Testis (tissue), 3 donors: Measurements from ENCODE around the gene CARD19. TPM values are rescaled to one million over a fixed set of nuclear protein-coding genes. Genes with fewer than 3 reads are reported as not detected.

ENCODE experiments used
- DNase-seq: peaks from one replicate; pipeline ENCODE4 v3.0.0-alpha.2; 2019
- H3K27ac ChIP-seq, 2 donors: fragments of 200-600 bp; sonication (generic); one replicate each; pipeline ENCODE4 v1.5.1; 2019
- H3K27me3 ChIP-seq: fragments of 200-600 bp; sonication (generic); one replicate; pipeline ENCODE4 v1.5.1; 2019
- H3K36me3 ChIP-seq: fragments of 200-600 bp; sonication (generic); one replicate; pipeline ENCODE4 v1.5.1; 2017; ENCODE audit warnings: low read depth; ENCODE audit errors: missing control alignments
- H3K4me1 ChIP-seq: fragments of 200-600 bp; sonication (generic); one replicate; pipeline ENCODE4 v1.5.1; 2019
- H3K4me3 ChIP-seq, 2 donors: fragments of 200-600 bp; sonication (generic); one replicate each; pipeline ENCODE4 v1.5.1; 2017 to 2019
- H3K9me3 ChIP-seq: fragments of 200-600 bp; sonication (generic); one replicate; pipeline ENCODE4 v1.5.1; 2017
- CTCF ChIP-seq, 3 experiments: fragments of 450-650 bp in 2 of 3; fragments of 200-600 bp in 1 of 3; sonication (generic) in 1 of 3; IDR thresholded peaks; one replicate each; pipeline ENCODE4 v1.5.1; 2016 to 2019; ENCODE audit warnings: antibody characterized with exemption in 3 of 3, mild to moderate bottlenecking in 2 of 3, moderate library complexity in 1 of 3
- POLR2A ChIP-seq: fragments of 450-650 bp; IDR thresholded peaks from one replicate; pipeline ENCODE4 v1.6.1; 2017; ENCODE audit warnings: antibody characterized with exemption, mild to moderate bottlenecking, moderate library complexity
- WGBS, 2 donors: methylation state at CpG; one replicate each; pipeline ENCODE4 v1.1.5; 2018; 5-methylcytosine and 5-hydroxymethylcytosine counted together
- intact Hi-C: fragments of 100-400 bp; cut with DNase I; formaldehyde crosslinking; loops from one replicate; pipeline ENCODE4 v1.15.1; 2023; ENCODE audit warnings: low total_unique reads
- polyA plus RNA-seq: library from polyadenylated mRNA; stranded (reverse); fragments of 350-450 nt; fragmentation: Illumina TruSeq; extraction: RNeasy Lipid Tissue Mini Kit (QIAGEN cat#74804); gene quantifications from one replicate; pipeline ENCODE4 v1.2.3, GENCODE V29; 2014; ENCODE audit warnings: low read depth, low replicate concordance; ENCODE audit not compliant: insufficient read depth
- total RNA-seq, 2 donors: library from RNA; depleted of rRNA; stranded (reverse); fragments of >200 nt; gene quantifications; one replicate each; pipeline ENCODE4 v1.2.3, GENCODE V29; 2016

The CARD19 gene
- total and polyA plus RNA-seq, 3 donors from 2014 or later, result 99.4 to 147 (median 138) TPM

- intact Hi-C loops, result no loop called here
- WGBS, 2 donors, result 22 to 31% methylated on average over 6 to 11 of the region's 11 CpGs
- Histone ChIP-seq H3K4me1 (peaks cover 52% of the 10 kb centered on the region), H3K9me3 (no peaks in the 10 kb centered on the region), H3K27ac (peak overlapping the region; percentile 94 to 99), H3K36me3 (no peaks in the 10 kb centered on the region), H3K27me3 (no peaks in the 10 kb centered on the region), H3K4me3 (peak overlapping the region; percentile 61 to 93)
- DNase-seq, result peak; percentile 60
- TF ChIP-seq CTCF (IDR thresholded peaks at IDR 0.05), result no peak
- no peak for TF ChIP-seq POLR2A
Measured at GRCh38 chr9:93094658-93095204, 1.3 kb upstream of the CARD19 start.

GRCh38 chr9:93095205-93096130, 549 bp upstream of the CARD19 start:
- DNase-seq, result peak; percentile 100
- H3K4me1 ChIP-seq, result peaks cover 52% of the 10 kb centered on the region
- no peaks in the 10 kb centered on the region for H3K27me3 ChIP-seq
- H3K36me3 ChIP-seq, result no peaks in the 10 kb centered on the region
- H3K27ac ChIP-seq, result peak overlapping the region; percentile 94 to 99
- WGBS, 2 donors, result 0 to 3% methylated on average over 13 to 79 of the region's 95 CpGs
- H3K9me3 ChIP-seq, result no peaks in the 10 kb centered on the region
- intact Hi-C loops, result no loop called here
- no peak for TF ChIP-seq POLR2A
- TF ChIP-seq CTCF (IDR thresholded peaks at IDR 0.05), result no peak
- H3K4me3 ChIP-seq, result peak overlapping the region; percentile 93 to 96

GRCh38 chr9:93096811-93097382, 880 bp downstream of the CARD19 start:
- H3K4me3 ChIP-seq, result peak overlapping the region; percentile 93 to 96
- no peak for TF ChIP-seq CTCF (IDR thresholded peaks at IDR 0.05)
- no peak for TF ChIP-seq POLR2A
- H3K4me1 ChIP-seq, result peaks cover 52% of the 10 kb centered on the region
- no peaks in the 10 kb centered on the region for H3K9me3 ChIP-seq
- intact Hi-C loops, result no loop called here
- H3K27me3 ChIP-seq, result no peaks in the 10 kb centered on the region
- 4 to 6% methylated on average over 12 to 16 of the region's 16 CpGs for WGBS, 2 donors
- no peaks in the 10 kb centered on the region for H3K36me3 ChIP-seq
- peak overlapping the region; percentile 94 for H3K27ac ChIP-seq
- no peak for DNase-seq

GRCh38 chr9:93097511-93098201, 1.6 kb downstream of the CARD19 start:
- H3K4me1 ChIP-seq, result peaks cover 51% of the 10 kb centered on the region
- intact Hi-C loops, result no loop called here
- WGBS, 2 donors, result 62 to 74% methylated on average over 8 to 11 of the region's 11 CpGs
- peak overlapping the region; percentile 94 for H3K27ac ChIP-seq
- H3K27me3 ChIP-seq, result no peaks in the 10 kb centered on the region
- no peak for TF ChIP-seq POLR2A
- TF ChIP-seq CTCF (IDR thresholded peaks at IDR 0.05), result no peak
- peak overlapping the region in 1 of 2 donors; percentile 93 for H3K4me3 ChIP-seq
- DNase-seq, result peak; percentile 51
- H3K36me3 ChIP-seq, result no peaks in the 10 kb centered on the region
- no peaks in the 10 kb centered on the region for H3K9me3 ChIP-seq
